IMR-90 (cell line): ENCODE results near the gene DCP1A. TPM values are rescaled to one million over a fixed set of nuclear protein-coding genes. Genes with fewer than 3 reads are reported as not detected.

Source experiments
- ATAC-seq: fragments of 200-7000 bp; cut with Tn5 transposase; 2 replicates; pipeline ENCODE4 v1.9.1; 2020; ENCODE audit warnings: low read depth, mild to moderate bottlenecking, moderate library complexity
- BruUV-seq: library from RNA; stranded (reverse); fragments of 400-500 nt; replicated peaks from 2 replicates; lab custom pipeline; 2021; lab: Mats Ljungman, UMichigan
- CTCF ChIA-PET: fragments of 300-600 bp; formaldehyde crosslinking; extraction: SDS; loops from one replicate; lab custom pipeline; 2021; ENCODE audit warnings: antibody characterized with exemption; lab: Yijun Ruan, JAX
- POLR2A ChIA-PET: fragments of 300-600 bp; sonication (Branson Sonifier 250); formaldehyde crosslinking; loops from one replicate; lab custom pipeline; 2022; ENCODE audit warnings: antibody characterized with exemption; ENCODE audit not compliant: unreplicated experiment; lab: Charles Lee
- DNase-seq: peaks from one replicate; pipeline ENCODE4 v3.0.0; 2013
- H2AFZ ChIP-seq: replicated peaks from 2 replicates; pipeline ENCODE3; 2013; ENCODE audit warnings: low read length, mild to moderate bottlenecking; ENCODE audit not compliant: poor library complexity
- H2AK5ac ChIP-seq: 2 replicates; pipeline ENCODE4 v1.6.1; 2013; ENCODE audit warnings: low read depth, low read length, inconsistent platforms
- H2AK9ac ChIP-seq: replicated peaks from 2 replicates; pipeline ENCODE3; 2013; ENCODE audit warnings: mild to moderate bottlenecking, low read depth, low read length, moderate library complexity; ENCODE audit not compliant: poor library complexity
- H2BK120ac ChIP-seq: 2 replicates; pipeline ENCODE4 v1.6.1; 2013; ENCODE audit warnings: low read depth, low read length, inconsistent platforms
- H2BK15ac ChIP-seq: 3 replicates; pipeline ENCODE4 v1.6.1; 2013; ENCODE audit warnings: low read depth, low read length, inconsistent platforms
- H2BK20ac ChIP-seq: 2 replicates; pipeline ENCODE4 v1.6.1; 2013; ENCODE audit warnings: low read depth, mild to moderate bottlenecking, inconsistent platforms, low read length, moderate library complexity
- H2BK5ac ChIP-seq: 2 replicates; pipeline ENCODE4 v1.6.1; 2013; ENCODE audit warnings: mild to moderate bottlenecking, low read depth, low read length, inconsistent platforms; ENCODE audit not compliant: poor library complexity, severe bottlenecking
- H3K14ac ChIP-seq: replicated peaks from 2 replicates; pipeline ENCODE4 v1.6.1; 2013; ENCODE audit warnings: low read depth, low read length, inconsistent platforms
- H3K18ac ChIP-seq: 2 replicates; pipeline ENCODE4 v1.6.1; 2013; ENCODE audit warnings: low read depth, low read length, control low read depth
- H3K23ac ChIP-seq: 2 replicates; pipeline ENCODE4 v1.6.1; 2013; ENCODE audit warnings: low read depth, low read length, inconsistent platforms
- H3K27ac ChIP-seq: 2 replicates; pipeline ENCODE4 v1.5.1; 2013; ENCODE audit warnings: mild to moderate bottlenecking, control low read depth, low read length; ENCODE audit not compliant: insufficient read depth
- H3K27me3 ChIP-seq: 2 replicates; pipeline ENCODE4 v1.6.1; 2013; ENCODE audit warnings: low read length; ENCODE audit not compliant: control insufficient read depth, insufficient read depth
- H3K36me3 ChIP-seq: 2 replicates; pipeline ENCODE4 v1.6.1; 2013; ENCODE audit warnings: low read length, mixed read lengths; ENCODE audit not compliant: control insufficient read depth, insufficient read depth
- H3K4ac ChIP-seq: 2 replicates; pipeline ENCODE4 v1.6.1; 2013; ENCODE audit warnings: low read depth, low read length, inconsistent platforms
- H3K4me1 ChIP-seq: 2 replicates; pipeline ENCODE4 v1.6.1; 2013; ENCODE audit warnings: low read length, mixed read lengths; ENCODE audit not compliant: control insufficient read depth, insufficient read depth
- H3K4me2 ChIP-seq: 2 replicates; pipeline ENCODE4 v1.6.1; 2013; ENCODE audit warnings: low read depth, mild to moderate bottlenecking, control low read depth, low read length, moderate library complexity
- H3K4me3 ChIP-seq: 2 replicates; pipeline ENCODE4 v1.5.1; 2013; ENCODE audit warnings: low read depth, mild to moderate bottlenecking, control low read depth, low read length, moderate library complexity; ENCODE audit not compliant: insufficient read depth
- H3K56ac ChIP-seq: 2 replicates; pipeline ENCODE4 v1.6.1; 2013; ENCODE audit warnings: low read length, inconsistent platforms; ENCODE audit not compliant: insufficient read depth; ENCODE audit errors: extremely low read depth
- H3K79me1 ChIP-seq, 2 experiments: 2 replicates each; pipeline ENCODE4 v1.6.1; 2013; ENCODE audit warnings: low read length in 2 of 2, inconsistent platforms in 1 of 2, low read depth in 1 of 2
- H3K9ac ChIP-seq: 2 replicates; pipeline ENCODE4 v1.6.1; 2013; ENCODE audit warnings: low read depth, low read length, control low read depth
- H3K9me1 ChIP-seq: 2 replicates; pipeline ENCODE4 v1.6.1; 2013; ENCODE audit warnings: low read length, inconsistent platforms; ENCODE audit not compliant: insufficient read depth
- H3K9me3 ChIP-seq: 2 replicates; pipeline ENCODE4 v1.6.1; 2013; ENCODE audit warnings: low read length; ENCODE audit not compliant: control insufficient read depth, insufficient read depth
- H4K20me1 ChIP-seq: 2 replicates; pipeline ENCODE4 v1.6.1; 2013; ENCODE audit warnings: low read length, inconsistent platforms; ENCODE audit not compliant: insufficient read depth
- H4K5ac ChIP-seq: 2 replicates; pipeline ENCODE4 v1.6.1; 2013; ENCODE audit warnings: mild to moderate bottlenecking, low read depth, low read length, control low read depth
- H4K8ac ChIP-seq, 2 experiments: 2 replicates each; pipeline ENCODE4 v1.6.1; 2013; ENCODE audit warnings: low read depth in 2 of 2, low read length in 2 of 2, control low read depth in 1 of 2, inconsistent platforms in 1 of 2
- H4K91ac ChIP-seq: 2 replicates; pipeline ENCODE4 v1.6.1; 2013; ENCODE audit warnings: low read depth, low read length, inconsistent platforms; ENCODE audit not compliant: insufficient read depth
- BHLHE40 ChIP-seq: fragments of 150-350 bp; IDR thresholded peaks from 2 replicates; pipeline ENCODE4 v1.6.1; 2016; ENCODE audit warnings: mild to moderate bottlenecking, low read depth, low read length
- CEBPB ChIP-seq: IDR thresholded peaks from 2 replicates; pipeline ENCODE4 v1.6.1; 2012; ENCODE audit warnings: low read depth, low read length, improper control_type of control experiment
- CHD1 ChIP-seq: IDR thresholded peaks from 2 replicates; pipeline ENCODE4 v1.6.1; 2012; ENCODE audit warnings: low read depth, low read length, improper control_type of control experiment
- FOS ChIP-seq: fragments of 150-350 bp; IDR thresholded peaks from 2 replicates; pipeline ENCODE4 v1.6.1; 2016; ENCODE audit warnings: low read depth, low read length
- MAFK ChIP-seq: IDR thresholded peaks from 2 replicates; pipeline ENCODE4 v1.6.1; 2012; ENCODE audit warnings: low read depth, low read length, improper control_type of control experiment
- MAZ ChIP-seq: IDR thresholded peaks from 2 replicates; pipeline ENCODE4 v1.6.1; 2012; ENCODE audit warnings: low read depth, mild to moderate bottlenecking, low read length, improper control_type of control experiment, moderate library complexity, borderline replicate concordance
- MXI1 ChIP-seq: IDR thresholded peaks from 2 replicates; pipeline ENCODE4 v1.6.1; 2012; ENCODE audit warnings: low read depth, mild to moderate bottlenecking, low read length, moderate library complexity, borderline replicate concordance
- NFE2L2 ChIP-seq: fragments of 150-350 bp; IDR thresholded peaks from 2 replicates; pipeline ENCODE4 v1.6.1; 2016; ENCODE audit warnings: low read depth, mild to moderate bottlenecking, low read length
- POLR2A ChIP-seq: IDR thresholded peaks from 2 replicates; pipeline ENCODE4 v1.6.1; 2012; ENCODE audit warnings: mild to moderate bottlenecking, low read depth, low read length
- RAD21 ChIP-seq: IDR thresholded peaks from 2 replicates; pipeline ENCODE4 v1.6.1; 2012; ENCODE audit warnings: low read length, improper control_type of control experiment
- RCOR1 ChIP-seq: IDR thresholded peaks from 2 replicates; pipeline ENCODE4 v1.6.1; 2012; ENCODE audit warnings: mild to moderate bottlenecking, low read length, improper control_type of control experiment; ENCODE audit not compliant: insufficient replicate concordance
- RFX5 ChIP-seq: IDR thresholded peaks from 2 replicates; pipeline ENCODE4 v1.8.0; 2012; ENCODE audit warnings: low read depth, mild to moderate bottlenecking, low read length, moderate library complexity
- SMC3 ChIP-seq: fragments of 150-350 bp; IDR thresholded peaks from 2 replicates; pipeline ENCODE4 v1.6.1; 2016; ENCODE audit warnings: low read depth, mild to moderate bottlenecking, antibody characterized with exemption, low read length, moderate library complexity
- WGBS, 2 experiments: methylation state at CpG; one replicate each; pipeline versions ENCODE4 v1.1.5 to v1.1.7; 2013; ENCODE audit warnings: missing lambda C conversion rate in 2 of 2; ENCODE audit not compliant: insufficient read length in 1 of 2; ENCODE audit errors: extremely low coverage in 2 of 2; 5-methylcytosine and 5-hydroxymethylcytosine counted together
- dilution Hi-C: fragments of 300-500 bp; cut with HindIII; formaldehyde crosslinking; loops from one replicate; pipeline ENCODE4 v1.14.3; 2018; ENCODE audit warnings: low sequenced_read_pairs; ENCODE audit not compliant: unreplicated experiment
- in situ Hi-C: fragments of 300-500 bp; cut with MboI; formaldehyde crosslinking; loops from 3 replicates; pipeline ENCODE4 v1.14.3; 2019; ENCODE audit warnings: low sequenced_read_pairs, inconsistent platforms, mixed read lengths
- intact Hi-C: fragments of 100-400 bp; cut with micrococcal nuclease; formaldehyde crosslinking; loops from 2 replicates; pipeline ENCODE4 v1.10.0; 2022
- polyA plus RNA-seq, 3 experiments: library from polyadenylated mRNA; depleted of rRNA; stranded (reverse); fragments of >200 nt; gene quantifications; 2 replicates each; pipeline ENCODE4 v1.2.3, GENCODE V29; 2012; ENCODE audit warnings: low replicate concordance in 1 of 3
- total RNA-seq: library from RNA; depleted of rRNA; stranded (reverse); fragments of >200 nt; gene quantifications from 2 replicates; pipeline ENCODE4 v1.2.3, GENCODE V29; 2012
- TF ChIP-seq, protein P1 (sequence below): fragments of 150-350 bp; IDR thresholded peaks from 2 replicates; pipeline ENCODE4 v1.6.1; 2016; ENCODE audit warnings: low read depth, mild to moderate bottlenecking, low read length, moderate library complexity, borderline replicate concordance
- TF ChIP-seq, protein P2 (sequence below): fragments of 150-350 bp; IDR thresholded peaks from 2 replicates; pipeline ENCODE4 v1.6.1; 2017; ENCODE audit warnings: mild to moderate bottlenecking, antibody characterized with exemption, low read length, low read depth
- TF ChIP-seq, protein P3 (sequence below): conservative IDR thresholded peaks from 2 replicates; pipeline ENCODE4 v1.5.1; 2012; ENCODE audit warnings: mild to moderate bottlenecking, low read depth, low read length, improper control_type of control experiment

DCP1A gene
- total and polyA plus RNA-seq, 2 of the 4 experiments (the other 2 are of a cell fraction), result 13.2 to 30.1 TPM

DNA sequence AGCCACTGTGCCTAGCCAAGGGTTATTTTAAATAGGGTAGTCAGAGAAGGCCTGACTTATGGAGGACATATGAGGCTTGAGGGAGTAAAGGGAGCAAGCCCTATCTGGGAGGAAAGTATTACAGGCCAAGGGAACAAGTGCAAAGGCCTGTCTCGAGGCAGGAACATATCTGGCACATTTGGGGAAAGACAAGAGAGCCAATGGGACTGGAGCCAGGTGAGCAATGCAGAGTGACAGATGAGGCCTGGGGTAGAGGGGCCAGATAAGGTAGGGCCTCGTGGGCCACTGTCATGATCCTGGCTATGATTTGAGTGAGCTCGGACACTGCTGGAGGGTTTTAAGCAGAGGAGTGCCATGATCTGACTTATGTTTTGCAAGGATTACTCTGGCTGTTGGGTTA is 43.8 kb downstream of the DCP1A start:
- H3K9ac ChIP-seq, result no peak overlapping the region
- in situ Hi-C loops (loop anchor here (5.0 kb wide), 1 partner anchor 409 kb away; no protein-coding TSS in a partner anchor), intact Hi-C loops (no loop called here), dilution Hi-C loops (no loop called here)
- WGBS, 2 experiments, result 100% methylated on average over 2 of the region's 3 CpGs; no CpG with 5 or more reads in 1 of the 2 experiments
- no peak overlapping the region for H2BK20ac ChIP-seq
- no peaks in the 10 kb centered on the region for H3K27me3 ChIP-seq
- no peaks in the 10 kb centered on the region for H3K9me1 ChIP-seq
- no peak overlapping the region for H3K14ac ChIP-seq
- no peak overlapping the region for H3K56ac ChIP-seq
- H3K4me1 ChIP-seq, result peaks cover 2% of the 10 kb centered on the region; the same call in 1 of the 2 replicates
- H2AK5ac ChIP-seq, result no peak overlapping the region
- no peak overlapping the region for H3K4me3 ChIP-seq
- H3K9me3 ChIP-seq, result no peaks in the 10 kb centered on the region
- POLR2A ChIA-PET, result no interaction called here
- H3K79me1 ChIP-seq, result peaks cover 7 to 8% of the 10 kb centered on the region in 2 experiments; a peak in 2 of 4 replicates
- CTCF ChIA-PET, result no interaction called here
- DNase-seq (no peak), ATAC-seq (no peak)
- no peak overlapping the region for H3K4ac ChIP-seq
- no TSS peak for BruUV-seq
- no peak overlapping the region for H4K5ac ChIP-seq
- no peak overlapping the region for H3K18ac ChIP-seq
- no peak overlapping the region for H4K8ac ChIP-seq
- H4K91ac ChIP-seq, result no peak overlapping the region
- no peak overlapping the region for H3K23ac ChIP-seq
- H2BK5ac ChIP-seq, result no peak overlapping the region
- no peak overlapping the region for H2BK15ac ChIP-seq
- H3K4me2 ChIP-seq, result no peak overlapping the region
- peaks cover 22% of the 10 kb centered on the region for H3K36me3 ChIP-seq
- no peak overlapping the region for H2AFZ ChIP-seq
- peaks cover 3% of the 10 kb centered on the region; the same call in 1 of the 2 replicates for H4K20me1 ChIP-seq
- H3K27ac ChIP-seq, result no peak overlapping the region
- H2BK120ac ChIP-seq, result no peak overlapping the region
- peak overlapping the region; percentile 3 for H2AK9ac ChIP-seq
- no peak for TF ChIP-seq RFX5
- no peak for TF ChIP-seq MAFK
- TF ChIP-seq, protein P1, sequence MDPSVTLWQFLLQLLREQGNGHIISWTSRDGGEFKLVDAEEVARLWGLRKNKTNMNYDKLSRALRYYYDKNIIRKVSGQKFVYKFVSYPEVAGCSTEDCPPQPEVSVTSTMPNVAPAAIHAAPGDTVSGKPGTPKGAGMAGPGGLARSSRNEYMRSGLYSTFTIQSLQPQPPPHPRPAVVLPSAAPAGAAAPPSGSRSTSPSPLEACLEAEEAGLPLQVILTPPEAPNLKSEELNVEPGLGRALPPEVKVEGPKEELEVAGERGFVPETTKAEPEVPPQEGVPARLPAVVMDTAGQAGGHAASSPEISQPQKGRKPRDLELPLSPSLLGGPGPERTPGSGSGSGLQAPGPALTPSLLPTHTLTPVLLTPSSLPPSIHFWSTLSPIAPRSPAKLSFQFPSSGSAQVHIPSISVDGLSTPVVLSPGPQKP, result no peak
- TF ChIP-seq CEBPB, result no peak
- TF ChIP-seq RAD21, result no peak
- no peak for TF ChIP-seq MAZ
- no peak for TF ChIP-seq SMC3
- no peak for TF ChIP-seq FOS
- TF ChIP-seq BHLHE40, result no peak
- TF ChIP-seq, protein P2, sequence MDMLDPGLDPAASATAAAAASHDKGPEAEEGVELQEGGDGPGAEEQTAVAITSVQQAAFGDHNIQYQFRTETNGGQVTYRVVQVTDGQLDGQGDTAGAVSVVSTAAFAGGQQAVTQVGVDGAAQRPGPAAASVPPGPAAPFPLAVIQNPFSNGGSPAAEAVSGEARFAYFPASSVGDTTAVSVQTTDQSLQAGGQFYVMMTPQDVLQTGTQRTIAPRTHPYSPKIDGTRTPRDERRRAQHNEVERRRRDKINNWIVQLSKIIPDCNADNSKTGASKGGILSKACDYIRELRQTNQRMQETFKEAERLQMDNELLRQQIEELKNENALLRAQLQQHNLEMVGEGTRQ, result no peak
- TF ChIP-seq CHD1, result no peak
- no peak for TF ChIP-seq RCOR1
- no peak for TF ChIP-seq NFE2L2
- TF ChIP-seq, protein P3, sequence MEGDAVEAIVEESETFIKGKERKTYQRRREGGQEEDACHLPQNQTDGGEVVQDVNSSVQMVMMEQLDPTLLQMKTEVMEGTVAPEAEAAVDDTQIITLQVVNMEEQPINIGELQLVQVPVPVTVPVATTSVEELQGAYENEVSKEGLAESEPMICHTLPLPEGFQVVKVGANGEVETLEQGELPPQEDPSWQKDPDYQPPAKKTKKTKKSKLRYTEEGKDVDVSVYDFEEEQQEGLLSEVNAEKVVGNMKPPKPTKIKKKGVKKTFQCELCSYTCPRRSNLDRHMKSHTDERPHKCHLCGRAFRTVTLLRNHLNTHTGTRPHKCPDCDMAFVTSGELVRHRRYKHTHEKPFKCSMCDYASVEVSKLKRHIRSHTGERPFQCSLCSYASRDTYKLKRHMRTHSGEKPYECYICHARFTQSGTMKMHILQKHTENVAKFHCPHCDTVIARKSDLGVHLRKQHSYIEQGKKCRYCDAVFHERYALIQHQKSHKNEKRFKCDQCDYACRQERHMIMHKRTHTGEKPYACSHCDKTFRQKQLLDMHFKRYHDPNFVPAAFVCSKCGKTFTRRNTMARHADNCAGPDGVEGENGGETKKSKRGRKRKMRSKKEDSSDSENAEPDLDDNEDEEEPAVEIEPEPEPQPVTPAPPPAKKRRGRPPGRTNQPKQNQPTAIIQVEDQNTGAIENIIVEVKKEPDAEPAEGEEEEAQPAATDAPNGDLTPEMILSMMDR, result no peak
- no peak for TF ChIP-seq MXI1
- TF ChIP-seq POLR2A, result no peak
